GM12865 (cell line): ENCODE measurements around the gene BBS1.

ENCODE experiments used
- DNase-seq: peaks from one replicate; pipeline ENCODE4 v3.0.0; 2010; ENCODE audit warnings: low read depth
- H3K4me3 ChIP-seq: 2 replicates; pipeline ENCODE4 v1.5.1; 2011; ENCODE audit warnings: mild to moderate bottlenecking, low read depth, low read length, control low read depth
- CTCF ChIP-seq: IDR thresholded peaks from 2 replicates; pipeline ENCODE4 v1.5.1; 2011; ENCODE audit warnings: low read length, control low read depth, low read depth, inconsistent platforms; ENCODE audit not compliant: insufficient read depth; ENCODE audit errors: missing control alignments

Gene BBS1

GRCh38 chr11:66568124-66568916 is 57.9 kb downstream of the BBS1 start, which contains the start of gene CTSF:
Gene CTSF, minus strand, starts transcription at chr11:66568606. Its CDS starts 120 bp downstream, at chr11:66568486.
- DNase-seq, result peak; percentile 55

GRCh38 chr11:66569076-66569475 is 58.6 kb downstream of the BBS1 start:
- TF ChIP-seq CTCF, result no peak
- H3K4me3 ChIP-seq, result no peak overlapping the region
- DNase-seq, result no peak

More at GRCh38 chr11:66568124-66568916, 57.9 kb downstream of the BBS1 start, which contains the start of gene CTSF:
- no peak within 1 kb of the TSS; the same call in 1 of the 2 replicates for H3K4me3 ChIP-seq
- TF ChIP-seq CTCF, result no peak

- H3K4me3 ChIP-seq, result no peak overlapping the region
- no peak for TF ChIP-seq CTCF
- DNase-seq, result no peak
Observed at GRCh38 chr11:66570079-66570849, 59.8 kb downstream of the BBS1 start.

- no peak for DNase-seq
- no peak overlapping the region for H3K4me3 ChIP-seq
- TF ChIP-seq CTCF, result no peak
Observed at GRCh38 chr11:66570850-66571180, 60.4 kb downstream of the BBS1 start.

GRCh38 chr11:66579017-66579606 is 68.7 kb downstream of the BBS1 start:
- DNase-seq, result peak; percentile 65
- H3K4me3 ChIP-seq, result no peak overlapping the region
- TF ChIP-seq CTCF, result peak; percentile 79

- DNase-seq, result no peak
Observed at GRCh38 chr11:66580803-66581202, 70.4 kb downstream of the BBS1 start.

More at GRCh38 chr11:66580803-66581202, 70.4 kb downstream of the BBS1 start:
- TF ChIP-seq CTCF, result no peak
- H3K4me3 ChIP-seq, result no peak overlapping the region
